NCI-H2227 (cell line): ENCODE results near the gene NTRK2.
"Not testable (repeated sequence)": the region's sequence is repeated elsewhere in the genome, so short reads cannot be mapped to it uniquely, and the experiment has no call there.

Experiments
- DNase-seq: peaks from one replicate; lab custom pipeline; 2025; ENCODE audit not compliant: unreplicated experiment; lab: John Stamatoyannopoulos, UW

The NTRK2 gene

DNA sequence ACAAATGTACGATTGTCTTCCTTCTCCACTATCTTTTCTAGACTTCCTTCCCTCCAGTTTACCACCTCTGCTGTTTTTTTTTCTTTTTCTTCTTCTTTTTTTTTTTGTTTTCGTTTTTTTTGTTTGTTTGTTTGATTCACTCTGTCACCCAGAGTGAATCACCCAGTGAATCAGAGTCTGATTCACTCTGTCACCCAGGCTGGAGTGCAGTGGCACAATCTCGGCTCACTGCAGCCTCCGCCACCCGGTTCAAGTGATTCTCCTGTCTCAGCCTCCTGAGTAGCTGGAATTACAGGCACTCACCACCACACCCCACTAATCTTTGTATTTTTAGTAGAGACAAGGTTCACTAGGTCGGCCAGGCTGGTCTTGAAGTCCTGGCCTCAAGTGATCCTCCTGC, 375.7 kb downstream of the NTRK2 start:
- DNase-seq, result no peak

- DNase-seq, result no peak
These were observed 376.9 kb downstream of the NTRK2 start for GRCh38 chr9:85046475-85046874.

- DNase-seq, result no peak
These were observed 383.8 kb downstream of the NTRK2 start for GRCh38 chr9:85053206-85053786.

GRCh38 chr9:85054017-85054416, 384.5 kb downstream of the NTRK2 start:
- no peak for DNase-seq

DNA sequence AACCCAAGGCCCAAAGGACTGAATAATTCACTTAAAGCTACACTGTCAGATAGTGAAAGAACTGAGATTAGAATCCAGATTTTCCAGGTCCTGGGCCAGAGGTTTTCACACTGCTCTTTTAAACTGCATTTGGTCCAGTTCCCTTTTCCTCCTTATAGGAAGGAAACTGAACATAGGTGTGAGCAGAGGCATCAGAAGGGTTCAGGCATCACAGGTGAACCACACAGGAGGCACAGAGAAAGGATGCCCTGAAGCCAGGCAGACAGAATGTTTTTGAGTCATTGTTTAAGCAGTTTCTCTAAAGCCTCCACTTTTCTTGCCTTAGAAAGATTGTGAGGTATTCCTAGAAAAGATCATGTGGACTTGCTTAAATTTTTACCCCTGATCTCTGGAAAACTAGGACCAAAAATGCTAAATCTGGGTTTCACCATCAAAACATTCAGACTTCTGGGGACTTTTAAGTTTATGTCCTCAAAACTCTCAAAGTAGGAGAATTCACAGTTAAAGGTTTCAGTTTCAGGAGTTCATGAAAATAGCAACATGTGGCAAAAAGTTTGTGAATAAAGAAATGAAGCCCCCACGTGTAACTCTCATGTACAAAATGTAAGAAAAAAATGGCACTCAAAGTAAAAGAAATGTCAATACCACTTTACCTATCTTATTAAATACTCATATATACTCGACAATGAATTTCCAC, 386.1 kb downstream of the NTRK2 start:
- DNase-seq, result no peak

- DNase-seq, result no peak
These were observed 386.7 kb downstream of the NTRK2 start for GRCh38 chr9:85056203-85056572.

- no peak for DNase-seq
These were observed 392.4 kb downstream of the NTRK2 start for GRCh38 chr9:85061969-85062368.

DNA sequence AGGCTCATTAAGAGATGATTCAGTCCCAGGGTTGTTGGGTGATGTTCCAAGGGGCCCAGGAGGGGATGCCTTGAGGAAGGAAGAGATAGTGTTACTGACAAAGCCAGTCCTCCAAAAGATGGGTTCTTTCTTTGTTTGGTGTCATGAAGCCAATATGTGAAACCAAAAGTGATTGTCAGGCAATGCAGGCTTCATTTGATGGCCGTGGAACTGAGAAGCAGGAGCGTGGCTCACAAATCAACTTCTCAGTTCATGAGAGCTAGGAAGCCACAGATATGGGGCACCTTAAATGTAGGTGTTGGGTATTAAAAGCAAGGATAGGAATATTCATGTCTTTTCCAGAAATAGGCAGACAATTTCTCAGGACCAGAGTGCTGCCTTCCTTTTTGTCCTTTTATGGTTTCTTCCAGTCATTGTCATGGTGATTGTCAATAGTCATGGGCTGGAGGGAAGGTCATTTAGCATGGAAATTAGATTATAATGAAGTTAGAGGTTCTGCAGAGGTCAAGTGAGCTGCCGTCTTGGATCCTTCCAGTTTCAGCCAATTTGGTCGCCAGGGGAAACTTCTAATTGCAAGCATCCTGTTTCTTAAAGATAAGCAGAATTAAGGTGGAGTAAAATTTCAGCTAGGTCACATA, 393.0 kb downstream of the NTRK2 start:
- no peak for DNase-seq

DNA sequence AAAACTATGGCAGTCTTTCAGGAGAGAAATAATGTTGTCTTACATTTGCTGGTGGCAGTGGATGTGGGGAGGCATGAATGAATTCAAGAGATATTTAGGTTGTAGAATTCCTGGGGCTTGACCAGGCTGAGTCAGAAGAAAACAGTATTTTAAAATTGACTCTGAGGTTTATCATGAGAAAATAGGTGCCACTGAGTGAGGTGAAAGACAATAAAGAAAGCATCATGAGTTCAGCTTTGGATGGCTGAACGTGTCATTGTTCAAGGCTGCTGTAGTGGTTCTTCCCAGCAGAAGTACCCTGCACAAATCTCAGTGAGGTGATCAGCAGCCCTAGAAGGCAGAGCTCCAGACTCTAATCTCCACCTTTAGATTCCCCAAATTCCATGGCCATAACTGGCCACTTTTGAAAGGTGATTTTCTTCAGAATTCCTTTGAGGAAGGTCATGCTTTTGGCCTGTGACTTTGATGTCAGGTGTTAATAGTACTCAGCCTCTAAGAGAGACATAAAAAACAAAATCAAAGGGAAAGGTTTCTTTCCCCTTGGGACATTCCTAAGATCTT, 395.4 kb downstream of the NTRK2 start:
- DNase-seq, result no peak

- DNase-seq, result no peak
These were observed 398.3 kb downstream of the NTRK2 start for GRCh38 chr9:85067792-85068191.

DNA sequence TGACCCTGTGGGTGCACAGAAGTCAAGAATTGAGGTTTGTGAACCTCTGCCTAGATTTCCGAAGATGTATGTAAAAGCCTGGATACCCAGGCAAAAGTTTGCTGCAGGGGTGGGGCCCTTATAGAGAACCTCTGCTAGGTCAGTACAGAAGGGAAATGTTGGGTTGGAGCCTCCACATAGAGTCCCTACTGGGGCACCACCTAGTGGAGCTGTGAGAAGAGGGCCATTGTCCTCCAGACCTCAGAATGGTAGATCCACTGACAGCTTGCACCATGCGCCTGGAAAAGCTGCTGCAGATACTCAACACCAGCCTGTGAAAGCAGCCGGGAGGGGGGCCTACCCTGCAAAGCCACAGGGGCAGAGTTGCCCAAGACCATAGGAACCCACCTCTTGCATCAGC, 399.9 kb downstream of the NTRK2 start:
- not testable (repeated sequence) for DNase-seq
